HepG2 (cell line): ENCODE results near the gene EFEMP2. TPM values are rescaled to one million over a fixed set of nuclear protein-coding genes. Genes with fewer than 3 reads are reported as not detected.
A peak's percentile ranks its signal among the peaks of the same experiment; 100 is the strongest.

Source experiments
- CSRNP1 ChIP-seq: sonication (generic); formaldehyde crosslinking; IDR thresholded peaks from 2 replicates; pipeline ENCODE4 v1.8.1; 2023; ENCODE audit warnings: mild to moderate bottlenecking, missing genetic modification reagents
- MYPOP ChIP-seq: sonication (generic); formaldehyde crosslinking; IDR thresholded peaks from 2 replicates; pipeline ENCODE4 v1.8.1; 2023; ENCODE audit warnings: mild to moderate bottlenecking, moderate library complexity, missing genetic modification reagents
- NFRKB ChIP-seq: fragments of 450-650 bp; IDR thresholded peaks from 2 replicates; pipeline ENCODE4 v1.6.1; 2017
- RFXANK ChIP-seq: IDR thresholded peaks from 2 replicates; pipeline ENCODE4 v1.6.1; 2016
- UBTF ChIP-seq: sonication (generic); formaldehyde crosslinking; IDR thresholded peaks from 2 replicates; pipeline ENCODE4 v1.4.0; 2020; ENCODE audit warnings: mild to moderate bottlenecking, missing genetic modification reagents
- ZNF225 ChIP-seq: sonication (generic); formaldehyde crosslinking; IDR thresholded peaks from 2 replicates; pipeline ENCODE4 v1.4.0; 2020; ENCODE audit warnings: mild to moderate bottlenecking, missing genetic modification reagents
- ZNF33A ChIP-seq: sonication (generic); formaldehyde crosslinking; IDR thresholded peaks from 2 replicates; pipeline ENCODE4 v1.5.1; 2020; ENCODE audit warnings: missing genetic modification reagents, mild to moderate bottlenecking, moderate library complexity, borderline replicate concordance
- ZNF790 ChIP-seq: sonication (generic); formaldehyde crosslinking; IDR thresholded peaks from 2 replicates; pipeline ENCODE4 v1.8.0; 2022; ENCODE audit warnings: missing genetic modification reagents, mild to moderate bottlenecking, borderline replicate concordance
- polyA plus RNA-seq, 8 experiments: library from polyadenylated mRNA; depleted of rRNA in 3 of 8; stranded (reverse) in 7 of 8; unstranded in 1 of 8; fragments of >200 nt; fragmentation: Illumina TruSeq in 4 of 8; extraction: Trizol in 4 of 8; gene quantifications; 2 replicates each; pipeline versions ENCODE4 v1.2.1 to v1.2.3, GENCODE V29; 2011 to 2016; ENCODE audit warnings: low read depth in 4 of 8, missing spikeins in 1 of 8, mixed read lengths in 1 of 8; ENCODE audit not compliant: insufficient read depth in 1 of 8
- total RNA-seq, 5 experiments: library from RNA; depleted of rRNA; stranded (reverse); fragments of >200 nt; fragmentation: Illumina TruSeq; extraction: Trizol; gene quantifications; 2 replicates each; pipeline ENCODE4 v1.2.3, GENCODE V29; 2016; ENCODE audit warnings: low read depth in 1 of 5

The EFEMP2 gene
- total and polyA plus RNA-seq, 2 of the 13 experiments (the other 11 are each of a cell fraction or from before 2014, with no cell fraction given) = 7.4 to 29.7 TPM

GRCh38 chr11:65872586-65873317 lies at the start of gene EFEMP2 (continued):
- TF ChIP-seq ZNF33A (CRISPR knock-in tag) (no peak), ZNF790 (CRISPR knock-in tag) (0 out of 2 replicates have a peak, but pooled peaks have one; percentile 29), RFXANK (CRISPR knock-in tag) (no peak), UBTF (CRISPR knock-in tag) (0 out of 2 replicates have a peak, but pooled peaks have one; percentile 2), CSRNP1 (no peak), MYPOP (CRISPR knock-in tag) (no peak), ZNF225 (CRISPR knock-in tag) (no peak), NFRKB (no peak)
